GM20431 (cell line): ENCODE results near the gene OR4L1.
"Not testable (repeated sequence)": the region's sequence is repeated elsewhere in the genome, so short reads cannot be mapped to it uniquely, and the experiment has no call there.

ENCODE experiments used
- in situ Hi-C: fragments of 300-500 bp; cut with MseI, MboI; formaldehyde crosslinking; loops from one replicate; pipeline ENCODE4 v1.15.0; 2020; ENCODE audit warnings: low sequenced_read_pairs; ENCODE audit not compliant: unreplicated experiment

The OR4L1 gene

DNA sequence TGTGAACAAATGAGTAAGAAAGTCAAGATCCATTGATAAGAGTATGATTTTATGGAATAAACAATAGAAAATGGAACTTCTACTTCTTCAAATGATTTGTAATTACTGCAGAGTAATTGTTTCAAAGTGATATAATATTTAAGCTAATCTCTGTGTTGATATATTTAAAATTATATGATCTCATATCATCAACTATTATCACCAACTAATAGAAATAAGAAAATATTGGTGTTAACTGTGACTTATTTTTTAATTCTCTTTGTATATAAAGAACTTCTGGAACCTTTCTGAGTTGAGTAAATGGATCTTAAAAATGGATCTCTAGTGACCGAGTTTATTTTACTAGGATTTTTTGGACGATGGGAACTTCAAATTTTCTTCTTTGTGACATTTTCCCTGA, at the start of gene OR4L1:
Gene OR4L1, plus strand, starts transcription at position 301 of the 400 bp plus-strand sequence. Its CDS starts 0 bp downstream, at position 301.
- in situ Hi-C loops = no loop called here

GRCh38 chr14:20019257-20019865, 40.5 kb upstream of the OR4L1 start, which contains the start of gene OR4K14:
OR4K14 (minus strand) TSS chr14:20019307; CDS start chr14:20015193, 4,114 bp downstream.
- in situ Hi-C loops = no loop called here

DNA sequence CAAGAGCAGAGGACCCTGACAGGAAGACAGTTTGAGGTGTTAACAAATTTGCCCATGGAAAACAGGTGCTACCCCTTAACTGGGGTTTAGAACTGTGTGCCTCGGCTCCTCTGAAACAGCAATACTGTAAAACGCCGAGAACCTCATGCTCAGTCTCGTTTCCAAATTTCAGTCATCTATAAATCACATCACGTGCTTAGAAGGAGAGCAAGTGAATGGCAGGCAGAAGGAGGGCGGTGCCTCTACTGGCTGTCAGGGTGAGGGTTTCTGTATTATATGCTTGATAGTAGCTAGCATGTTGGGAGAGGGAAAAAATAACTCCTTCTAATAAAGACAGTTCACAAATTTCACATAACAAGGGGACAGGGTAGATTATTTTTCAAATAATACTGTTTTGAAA, 28.8 kb upstream of the OR4L1 start:
- in situ Hi-C loops = no loop called here

GRCh38 chr14:20035449-20035848, 24.4 kb upstream of the OR4L1 start:
- in situ Hi-C loops = no loop called here

DNA sequence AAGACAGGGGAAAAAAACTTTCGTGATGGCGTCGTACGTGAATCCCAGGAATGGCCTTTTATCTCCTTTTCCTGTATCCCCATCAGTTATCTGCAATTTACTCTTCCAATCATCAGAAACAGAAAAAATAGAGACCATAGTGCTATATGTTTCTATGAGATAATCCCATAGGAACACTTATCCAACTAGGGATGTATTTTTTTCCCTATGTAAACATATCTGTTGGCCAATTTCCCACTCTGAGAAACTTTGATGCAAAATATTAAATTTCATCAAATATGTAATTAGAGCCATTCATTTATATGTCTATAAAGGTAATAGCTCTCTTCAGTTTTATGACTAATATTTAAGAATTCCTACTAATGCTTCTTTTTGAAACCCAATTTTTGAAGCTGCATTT, 23.9 kb upstream of the OR4L1 start, which contains the start of gene OR4K13:
Gene OR4K13, minus strand, starts transcription at position 101 of the 400 bp plus-strand sequence. CDS start 1,280 bp downstream, outside the sequence.
- in situ Hi-C loops = no loop called here

DNA sequence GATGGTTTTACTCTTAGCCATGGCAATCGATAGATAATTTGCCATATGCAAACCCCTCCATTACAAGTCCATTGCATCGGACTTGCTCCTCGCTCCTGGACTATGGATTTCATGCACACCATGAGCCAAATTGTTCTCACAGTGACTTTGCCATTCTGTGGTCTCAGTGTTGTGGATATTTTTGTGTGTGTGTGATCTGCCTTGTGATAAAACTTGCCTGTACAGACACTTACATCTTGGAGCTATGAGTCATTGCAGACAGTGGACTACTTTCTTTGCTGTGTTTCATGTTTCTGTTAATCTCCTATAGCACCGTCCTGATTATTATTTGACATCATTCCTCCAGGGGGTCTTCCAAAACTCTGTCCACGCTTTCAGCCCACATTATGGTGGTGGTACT, 15.6 kb upstream of the OR4L1 start:
- in situ Hi-C loops = no loop called here

DNA sequence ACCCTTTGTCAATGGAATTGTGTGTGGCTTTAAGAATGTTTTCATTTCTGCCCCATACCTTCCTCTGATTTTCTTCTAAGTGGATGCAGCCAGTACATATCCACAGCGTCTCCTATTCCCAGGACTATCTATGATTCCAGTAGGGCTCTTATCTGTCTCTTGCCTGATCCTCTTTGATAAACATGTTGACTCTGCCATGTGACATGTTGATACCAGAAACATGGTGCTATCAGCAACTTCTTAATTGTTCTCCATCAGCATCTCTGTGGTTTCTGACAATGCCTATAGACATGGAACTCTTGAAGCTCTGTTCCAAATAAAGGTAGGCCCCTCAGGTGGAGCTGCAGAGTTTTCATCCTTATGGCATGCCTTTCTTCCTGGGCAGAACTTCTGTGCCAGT, 11.6 kb upstream of the OR4L1 start:
- in situ Hi-C loops = no loop called here

GRCh38 chr14:20092050-20092449, 32.2 kb downstream of the OR4L1 start:
- in situ Hi-C loops = no loop called here

- in situ Hi-C loops = no loop called here
Observed at GRCh38 chr14:20093442-20093841, 33.6 kb downstream of the OR4L1 start.

GRCh38 chr14:20098926-20099770, 39.3 kb downstream of the OR4L1 start:
- in situ Hi-C loops = not testable (repeated sequence)

GRCh38 chr14:20110438-20110837, 50.6 kb downstream of the OR4L1 start, which contains the start of gene OR4K17:
OR4K17 (plus strand) TSS chr14:20110739; CDS start chr14:20117500, 6,761 bp downstream.
- in situ Hi-C loops = no loop called here
